Measurements from ENCODE around the gene PFKFB4. TPM values are rescaled to one million over a fixed set of nuclear protein-coding genes. Genes with fewer than 3 reads are reported as not detected.

Gene PFKFB4
- total RNA-seq, 1 donor from 2014 or later, result 11.3 TPM

DNA sequence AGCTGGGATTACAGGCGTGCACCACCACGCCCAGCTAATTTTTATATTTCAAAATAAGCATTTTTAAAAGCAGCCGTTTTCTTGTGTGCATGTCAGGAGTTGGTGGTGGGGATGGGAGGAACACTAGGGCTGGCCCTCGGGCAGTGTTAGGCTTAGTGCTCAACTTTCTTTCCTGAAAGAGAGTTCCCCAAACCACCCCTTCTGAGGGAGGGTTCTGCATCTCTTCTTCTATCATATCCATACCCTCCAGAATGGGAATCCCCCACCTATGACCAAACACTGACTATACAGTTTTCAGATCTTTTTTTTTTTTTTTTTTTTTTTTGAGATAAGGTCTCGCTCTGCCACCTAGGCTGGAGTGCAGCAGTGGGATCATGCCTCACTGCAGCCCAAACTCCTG lies 12.5 kb downstream of the PFKFB4 start:
- DNase-seq (ENCODE audit: extremely low spot score, unreplicated experiment), result no peak
- Mint-ChIP-seq H3K4me1 (ENCODE audit: unreplicated experiment) (no peaks in the 10 kb centered on the region), H3K4me3 (no peak overlapping the region), H3K27me3 (no peaks in the 10 kb centered on the region), H3K9me3 (no peaks in the 10 kb centered on the region), H3K27ac (no peak overlapping the region), H3K36me3 (peaks cover 7% of the 10 kb centered on the region)
- TF ChIP-seq, protein P1, sequence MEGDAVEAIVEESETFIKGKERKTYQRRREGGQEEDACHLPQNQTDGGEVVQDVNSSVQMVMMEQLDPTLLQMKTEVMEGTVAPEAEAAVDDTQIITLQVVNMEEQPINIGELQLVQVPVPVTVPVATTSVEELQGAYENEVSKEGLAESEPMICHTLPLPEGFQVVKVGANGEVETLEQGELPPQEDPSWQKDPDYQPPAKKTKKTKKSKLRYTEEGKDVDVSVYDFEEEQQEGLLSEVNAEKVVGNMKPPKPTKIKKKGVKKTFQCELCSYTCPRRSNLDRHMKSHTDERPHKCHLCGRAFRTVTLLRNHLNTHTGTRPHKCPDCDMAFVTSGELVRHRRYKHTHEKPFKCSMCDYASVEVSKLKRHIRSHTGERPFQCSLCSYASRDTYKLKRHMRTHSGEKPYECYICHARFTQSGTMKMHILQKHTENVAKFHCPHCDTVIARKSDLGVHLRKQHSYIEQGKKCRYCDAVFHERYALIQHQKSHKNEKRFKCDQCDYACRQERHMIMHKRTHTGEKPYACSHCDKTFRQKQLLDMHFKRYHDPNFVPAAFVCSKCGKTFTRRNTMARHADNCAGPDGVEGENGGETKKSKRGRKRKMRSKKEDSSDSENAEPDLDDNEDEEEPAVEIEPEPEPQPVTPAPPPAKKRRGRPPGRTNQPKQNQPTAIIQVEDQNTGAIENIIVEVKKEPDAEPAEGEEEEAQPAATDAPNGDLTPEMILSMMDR (conservative IDR thresholded peaks at IDR 0.05), result no peak

DNA sequence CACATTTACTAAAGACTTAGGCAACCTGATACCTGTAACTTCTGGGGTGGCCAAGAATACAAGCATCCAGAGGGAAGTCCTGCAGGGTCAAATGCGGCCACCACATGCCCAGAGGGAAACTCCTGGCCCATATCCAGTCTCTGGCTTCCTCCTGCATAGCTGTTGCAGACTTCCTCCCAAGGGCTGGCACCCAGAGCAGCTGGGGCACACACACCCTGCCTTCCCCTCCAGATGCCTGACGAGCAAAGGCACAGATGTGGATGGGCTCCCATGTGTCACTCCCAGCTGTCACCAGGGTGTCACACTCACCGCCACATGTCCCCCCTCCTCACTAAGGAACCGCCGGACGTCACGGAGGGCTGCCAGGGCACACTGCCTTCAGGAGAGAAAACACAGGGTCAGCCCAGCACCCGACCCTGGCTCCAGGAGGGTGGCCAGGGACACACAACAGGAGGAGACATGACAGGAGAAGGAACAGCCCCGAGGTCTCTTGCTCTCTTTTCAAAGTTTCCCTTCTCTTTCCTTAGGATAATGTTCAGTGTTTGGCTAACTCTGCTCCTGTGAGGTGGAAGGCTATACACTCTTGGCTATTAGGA lies 13.2 kb downstream of the PFKFB4 start:
- H3K4me1 Mint-ChIP-seq (ENCODE audit: unreplicated experiment), result no peaks in the 10 kb centered on the region
- no peak overlapping the region for H3K4me3 Mint-ChIP-seq
- H3K27ac Mint-ChIP-seq, result no peak overlapping the region
- peaks cover 7% of the 10 kb centered on the region for H3K36me3 Mint-ChIP-seq
- DNase-seq (ENCODE audit: extremely low spot score, unreplicated experiment), result no peak
- H3K9me3 Mint-ChIP-seq, result no peaks in the 10 kb centered on the region
- H3K27me3 Mint-ChIP-seq, result no peaks in the 10 kb centered on the region
- TF ChIP-seq, protein P1 (conservative IDR thresholded peaks at IDR 0.05), result no peak

DNA sequence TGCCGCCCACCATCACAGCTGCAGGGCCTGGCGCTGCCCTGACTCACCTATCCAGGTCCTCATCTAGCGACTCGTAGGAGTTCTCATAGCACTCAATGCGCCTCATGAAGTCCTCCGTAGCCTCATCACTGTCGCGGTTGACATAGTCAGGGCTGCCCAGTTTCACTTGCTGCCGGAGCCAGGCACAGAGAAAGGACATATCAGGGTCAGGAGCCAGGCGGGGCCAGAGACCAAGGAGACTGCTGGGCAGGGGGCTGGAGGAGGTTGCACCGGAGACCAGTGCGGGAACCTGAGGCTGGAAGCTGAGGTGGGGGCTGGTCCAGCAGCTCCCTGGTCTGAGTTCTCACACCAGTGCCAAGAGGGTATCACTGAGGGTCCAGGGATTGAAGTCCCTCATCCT lies 18.2 kb downstream of the PFKFB4 start:
- Mint-ChIP-seq H3K27me3 (no peaks in the 10 kb centered on the region), H3K4me1 (ENCODE audit: unreplicated experiment) (no peaks in the 10 kb centered on the region), H3K36me3 (peaks cover 13% of the 10 kb centered on the region), H3K27ac (no peak overlapping the region), H3K9me3 (no peaks in the 10 kb centered on the region), H3K4me3 (no peak overlapping the region)
- TF ChIP-seq, protein P1 (conservative IDR thresholded peaks at IDR 0.05), result no peak
- no peak for DNase-seq (ENCODE audit: extremely low spot score, unreplicated experiment)

DNA sequence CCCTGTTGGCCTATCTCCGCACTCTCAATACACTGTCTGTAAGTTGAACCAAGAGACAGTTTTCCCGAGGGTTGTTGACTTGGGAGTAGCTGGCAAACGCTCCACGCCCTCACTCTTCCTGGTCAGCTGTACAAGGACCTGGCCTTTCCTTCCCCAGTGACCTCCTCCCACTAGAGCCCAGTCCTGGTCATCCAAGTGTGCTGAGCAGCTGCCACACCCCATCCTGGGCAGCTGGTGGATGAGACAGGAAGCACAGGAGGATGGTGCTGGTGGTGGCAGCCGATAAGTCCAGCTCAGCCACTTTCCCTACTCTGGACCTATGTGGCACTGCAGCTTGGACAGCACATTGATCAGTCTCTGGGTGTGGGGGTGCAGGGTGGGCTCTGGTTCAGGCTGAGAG lies 19.8 kb downstream of the PFKFB4 start:
- Mint-ChIP-seq H3K27me3 (no peaks in the 10 kb centered on the region), H3K4me3 (no peak overlapping the region), H3K36me3 (peaks cover 6% of the 10 kb centered on the region), H3K4me1 (ENCODE audit: unreplicated experiment) (no peaks in the 10 kb centered on the region), H3K9me3 (no peaks in the 10 kb centered on the region), H3K27ac (no peak overlapping the region)
- TF ChIP-seq, protein P1 (conservative IDR thresholded peaks at IDR 0.05), result no peak
- DNase-seq (ENCODE audit: extremely low spot score, unreplicated experiment), result no peak

DNA sequence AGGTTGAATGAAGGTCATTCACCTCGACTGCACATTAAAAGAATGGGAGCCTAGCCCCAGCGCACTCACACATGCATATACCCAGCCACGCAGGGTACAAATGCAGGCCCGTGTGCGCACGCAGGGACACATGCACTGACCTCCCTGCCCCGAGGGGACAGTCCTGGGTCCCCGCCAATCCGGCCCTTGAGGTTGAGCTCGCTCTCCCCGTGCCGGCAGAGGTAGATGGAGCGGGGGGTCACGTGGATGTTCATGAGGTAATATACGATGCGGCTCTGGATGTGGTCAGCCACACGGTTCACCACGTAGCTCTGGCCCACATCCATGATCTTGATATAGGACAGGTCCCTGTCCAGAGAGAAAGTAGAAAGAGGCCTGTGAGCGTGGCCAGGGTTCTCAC lies 20.5 kb downstream of the PFKFB4 start:
- Mint-ChIP-seq H3K36me3 (peaks cover 6% of the 10 kb centered on the region), H3K4me1 (ENCODE audit: unreplicated experiment) (no peaks in the 10 kb centered on the region), H3K27ac (no peak overlapping the region), H3K9me3 (no peaks in the 10 kb centered on the region), H3K27me3 (no peaks in the 10 kb centered on the region), H3K4me3 (no peak overlapping the region)
- TF ChIP-seq, protein P1 (conservative IDR thresholded peaks at IDR 0.05), result no peak
- DNase-seq (ENCODE audit: extremely low spot score, unreplicated experiment), result no peak

DNA sequence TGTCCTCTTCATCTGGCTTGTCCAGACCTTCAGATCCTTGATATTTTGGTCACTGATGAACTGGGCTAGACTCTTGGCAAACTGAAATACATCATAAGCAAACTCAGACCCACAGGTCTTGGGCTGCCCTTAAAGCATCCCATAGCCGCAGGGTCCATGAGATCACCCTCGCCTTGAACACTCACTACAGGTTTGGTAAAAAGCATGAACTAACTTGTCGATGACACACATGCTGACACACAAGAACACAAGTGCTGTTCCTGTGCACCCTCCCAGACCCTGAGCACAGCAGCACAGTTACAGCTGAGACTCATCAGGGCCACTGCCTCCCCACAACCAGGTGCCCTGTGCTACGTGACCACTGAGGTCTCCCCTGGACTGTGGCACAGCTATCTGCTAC lies 21.0 kb downstream of the PFKFB4 start:
- TF ChIP-seq, protein P1 (conservative IDR thresholded peaks at IDR 0.05), result no peak
- no peak for DNase-seq (ENCODE audit: extremely low spot score, unreplicated experiment)
- no peaks in the 10 kb centered on the region for H3K9me3 Mint-ChIP-seq
- H3K36me3 Mint-ChIP-seq, result peaks cover 6% of the 10 kb centered on the region
- H3K27ac Mint-ChIP-seq, result no peak overlapping the region
- H3K4me1 Mint-ChIP-seq (ENCODE audit: unreplicated experiment), result no peaks in the 10 kb centered on the region
- no peak overlapping the region for H3K4me3 Mint-ChIP-seq
- H3K27me3 Mint-ChIP-seq, result no peaks in the 10 kb centered on the region

Measured in type B pancreatic cell (in vitro differentiated cells).